Central memory CD8-positive, alpha-beta T cell (primary cell): ENCODE results near the gene SELENON.

Experiments used
- ATAC-seq: fragments of 150-1000 bp; cut with Tn5 transposase; replicated peaks from 2 replicates; pipeline ENCODE4 v1.10.0; 2022; ENCODE audit warnings: mild to moderate bottlenecking, moderate FRiP score, moderate number of reproducible peaks; ENCODE audit not compliant: poor library complexity, severe bottlenecking; ENCODE audit errors: extremely low read depth
- DNase-seq, 2 donors: peaks; one replicate each; pipeline ENCODE4 v3.0.0; 2021; ENCODE audit warnings: low spot score in 2 of 2
- H3K27ac Mint-ChIP-seq: one replicate; pipeline ENCODE4 v1.8.0; 2022; ENCODE audit warnings: low read depth, mild to moderate bottlenecking, moderate library complexity, mixed read lengths
- H3K27me3 Mint-ChIP-seq: one replicate; pipeline ENCODE4 v1.8.0; 2022; ENCODE audit warnings: mixed read lengths
- H3K36me3 Mint-ChIP-seq: one replicate; pipeline ENCODE4 v1.8.0; 2022; ENCODE audit warnings: mild to moderate bottlenecking, moderate library complexity, mixed read lengths; ENCODE audit not compliant: insufficient read depth
- H3K4me1 Mint-ChIP-seq: one replicate; pipeline ENCODE4 v1.8.0; 2022; ENCODE audit warnings: mixed read lengths
- H3K4me3 Mint-ChIP-seq: one replicate; pipeline ENCODE4 v1.8.0; 2022; ENCODE audit warnings: mild to moderate bottlenecking, moderate library complexity, mixed read lengths
- H3K9me3 Mint-ChIP-seq: one replicate; pipeline ENCODE4 v1.8.0; 2022; ENCODE audit warnings: mixed read lengths

The SELENON gene

GRCh38 chr1:25800703-25801377 lies 847 bp downstream of the SELENON start:
- no peaks in the 10 kb centered on the region for H3K9me3 Mint-ChIP-seq
- H3K36me3 Mint-ChIP-seq: peaks cover 10% of the 10 kb centered on the region
- H3K4me3 Mint-ChIP-seq: peak overlapping the region; percentile 72
- DNase-seq (no peak), ATAC-seq (no peak)
- H3K27me3 Mint-ChIP-seq: no peaks in the 10 kb centered on the region
- H3K4me1 Mint-ChIP-seq: peaks cover 41% of the 10 kb centered on the region
- peak overlapping the region; percentile 52 for H3K27ac Mint-ChIP-seq

- H3K27me3 Mint-ChIP-seq: no peaks in the 10 kb centered on the region
- no peak overlapping the region for H3K27ac Mint-ChIP-seq
- peak; percentile 29 for ATAC-seq
- peaks cover 26% of the 10 kb centered on the region for H3K4me1 Mint-ChIP-seq
- no peak overlapping the region for H3K4me3 Mint-ChIP-seq
- no peaks in the 10 kb centered on the region for H3K9me3 Mint-ChIP-seq
- no peak for DNase-seq
- peaks cover 2% of the 10 kb centered on the region for H3K36me3 Mint-ChIP-seq
Measured at GRCh38 chr1:25802915-25803314, 2.9 kb downstream of the SELENON start.

- no peaks in the 10 kb centered on the region for H3K9me3 Mint-ChIP-seq
- H3K27me3 Mint-ChIP-seq: no peaks in the 10 kb centered on the region
- peaks cover 2% of the 10 kb centered on the region for H3K36me3 Mint-ChIP-seq
- no peak overlapping the region for H3K27ac Mint-ChIP-seq
- H3K4me3 Mint-ChIP-seq: no peak overlapping the region
- peaks cover 26% of the 10 kb centered on the region for H3K4me1 Mint-ChIP-seq
- no peak for DNase-seq
- no peak for ATAC-seq
Measured at GRCh38 chr1:25803368-25803767, 3.4 kb downstream of the SELENON start.

GRCh38 chr1:25804244-25804963 lies 4.4 kb downstream of the SELENON start:
- ATAC-seq (no peak), DNase-seq (no peak)
- peaks cover 26% of the 10 kb centered on the region for H3K4me1 Mint-ChIP-seq
- no peak overlapping the region for H3K27ac Mint-ChIP-seq
- peaks cover 2% of the 10 kb centered on the region for H3K36me3 Mint-ChIP-seq
- no peak overlapping the region for H3K4me3 Mint-ChIP-seq
- H3K27me3 Mint-ChIP-seq: no peaks in the 10 kb centered on the region
- H3K9me3 Mint-ChIP-seq: no peaks in the 10 kb centered on the region

- H3K4me1 Mint-ChIP-seq: peaks cover 26% of the 10 kb centered on the region
- peaks cover 4% of the 10 kb centered on the region for H3K36me3 Mint-ChIP-seq
- no peak overlapping the region for H3K4me3 Mint-ChIP-seq
- H3K9me3 Mint-ChIP-seq: no peaks in the 10 kb centered on the region
- ATAC-seq (no peak), DNase-seq (no peak)
- H3K27me3 Mint-ChIP-seq: no peaks in the 10 kb centered on the region
- no peak overlapping the region for H3K27ac Mint-ChIP-seq
Measured at GRCh38 chr1:25804964-25805862, 5.2 kb downstream of the SELENON start.

- peaks cover 20% of the 10 kb centered on the region for H3K4me1 Mint-ChIP-seq
- no peaks in the 10 kb centered on the region for H3K27me3 Mint-ChIP-seq
- no peaks in the 10 kb centered on the region for H3K9me3 Mint-ChIP-seq
- ATAC-seq (no peak), DNase-seq (no peak)
- no peak overlapping the region for H3K4me3 Mint-ChIP-seq
- H3K36me3 Mint-ChIP-seq: peaks cover 4% of the 10 kb centered on the region
- H3K27ac Mint-ChIP-seq: no peak overlapping the region
Measured at GRCh38 chr1:25805863-25806225, 5.9 kb downstream of the SELENON start.

- H3K9me3 Mint-ChIP-seq: no peaks in the 10 kb centered on the region
- H3K4me1 Mint-ChIP-seq: peaks cover 18% of the 10 kb centered on the region
- no peak overlapping the region for H3K27ac Mint-ChIP-seq
- ATAC-seq: no peak
- DNase-seq: no peak
- H3K36me3 Mint-ChIP-seq: peaks cover 4% of the 10 kb centered on the region
- H3K4me3 Mint-ChIP-seq: no peak overlapping the region
- no peaks in the 10 kb centered on the region for H3K27me3 Mint-ChIP-seq
Measured at GRCh38 chr1:25806418-25806817, 6.4 kb downstream of the SELENON start.

GRCh38 chr1:25807480-25808390 lies 7.7 kb downstream of the SELENON start:
- Mint-ChIP-seq H3K27ac (no peak overlapping the region), H3K9me3 (no peaks in the 10 kb centered on the region), H3K4me3 (no peak overlapping the region), H3K4me1 (peaks cover 16% of the 10 kb centered on the region), H3K36me3 (peaks cover 6% of the 10 kb centered on the region), H3K27me3 (no peaks in the 10 kb centered on the region)
- no peak for ATAC-seq
- DNase-seq: no peak

GRCh38 chr1:25808481-25809244 lies 8.7 kb downstream of the SELENON start:
- Mint-ChIP-seq H3K9me3 (no peaks in the 10 kb centered on the region), H3K4me3 (no peak overlapping the region), H3K36me3 (peaks cover 8% of the 10 kb centered on the region), H3K27me3 (no peaks in the 10 kb centered on the region), H3K4me1 (peaks cover 12% of the 10 kb centered on the region), H3K27ac (no peak overlapping the region)
- no peak for DNase-seq
- no peak for ATAC-seq

GRCh38 chr1:25809283-25809926 lies 9.4 kb downstream of the SELENON start:
- Mint-ChIP-seq H3K27me3 (no peaks in the 10 kb centered on the region), H3K36me3 (peaks cover 9% of the 10 kb centered on the region), H3K27ac (no peak overlapping the region), H3K4me1 (peaks cover 12% of the 10 kb centered on the region), H3K9me3 (no peaks in the 10 kb centered on the region), H3K4me3 (no peak overlapping the region)
- ATAC-seq: no peak
- DNase-seq: no peak

- H3K9me3 Mint-ChIP-seq: no peaks in the 10 kb centered on the region
- H3K4me3 Mint-ChIP-seq: no peak overlapping the region
- ATAC-seq: no peak
- peak overlapping the region; percentile 46 for H3K27ac Mint-ChIP-seq
- no peak for DNase-seq
- peaks cover 9% of the 10 kb centered on the region for H3K36me3 Mint-ChIP-seq
- no peaks in the 10 kb centered on the region for H3K27me3 Mint-ChIP-seq
- peaks cover 8% of the 10 kb centered on the region for H3K4me1 Mint-ChIP-seq
Measured at GRCh38 chr1:25809929-25810328, 9.9 kb downstream of the SELENON start.
